ENCODE data around the gene SCAP.
A peak's percentile ranks its signal among the peaks of the same experiment; 100 is the strongest.
"Not testable (repeated sequence)": the region's sequence is repeated elsewhere in the genome, so short reads cannot be mapped to it uniquely, and the experiment has no call there.

Gene SCAP

GRCh38 chr3:47479826-47480160 is 4.1 kb upstream of the SCAP start:
- H3K4me3 ChIP-seq (ENCODE audit: low read depth, low read length) = no peak overlapping the region
- no peak for DNase-seq (ENCODE audit: low read depth)
- TF ChIP-seq CTCF (conservative IDR thresholded peaks at IDR 0.05; ENCODE audit: low read depth, low read length) = no peak

DNA sequence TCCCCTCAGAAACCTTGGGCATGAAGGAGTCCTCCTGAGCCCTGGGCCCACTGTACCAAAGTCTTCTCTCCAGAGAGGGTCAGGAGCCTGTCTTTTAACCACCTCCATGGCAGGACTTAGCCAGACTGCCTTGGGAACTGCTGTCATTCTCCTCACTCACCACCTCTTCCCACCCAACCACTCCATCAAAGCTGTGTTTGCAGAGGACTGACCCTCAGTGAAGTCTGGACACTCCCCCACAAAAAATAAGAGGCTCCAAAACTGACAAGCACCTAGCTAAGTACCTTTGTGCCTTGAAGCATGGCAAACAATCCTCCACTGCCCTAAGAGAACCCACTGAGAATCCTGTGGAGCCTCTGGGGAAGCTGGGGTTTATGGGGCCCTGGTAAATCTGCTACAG is 2.3 kb upstream of the SCAP start:
- no peak for DNase-seq (ENCODE audit: low read depth)
- TF ChIP-seq CTCF (conservative IDR thresholded peaks at IDR 0.05; ENCODE audit: low read depth, low read length) = no peak
- H3K4me3 ChIP-seq (ENCODE audit: low read depth, low read length) = no peak overlapping the region

DNA sequence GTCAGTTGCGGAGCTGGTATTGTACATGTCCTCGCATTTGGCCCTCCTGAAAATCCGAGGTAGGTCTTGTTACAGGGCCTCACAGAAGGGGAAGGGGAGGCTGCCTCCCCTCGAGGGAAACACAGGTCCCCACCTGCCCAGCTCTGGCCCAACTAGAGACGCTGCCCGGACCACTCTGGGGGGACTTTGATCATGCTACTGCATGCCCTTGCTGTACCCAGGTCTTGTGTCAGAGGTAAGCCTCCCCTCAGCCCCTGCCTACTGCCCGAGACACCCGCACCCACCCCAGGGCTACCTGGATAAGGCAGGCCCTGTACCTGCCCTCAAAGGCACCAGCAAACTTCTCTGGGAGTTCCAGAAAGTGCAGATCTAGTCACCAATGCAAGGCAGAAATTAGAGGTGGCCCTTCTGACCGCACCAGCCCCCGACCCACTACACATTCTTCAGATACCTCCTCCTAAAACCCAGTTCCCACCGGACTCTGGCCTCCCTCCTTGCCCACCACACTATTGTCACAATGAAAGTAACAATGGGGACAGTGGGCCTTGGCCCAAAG is 981 bp upstream of the SCAP start:
- no peak for TF ChIP-seq CTCF (conservative IDR thresholded peaks at IDR 0.05; ENCODE audit: low read depth, low read length)
- DNase-seq (ENCODE audit: low read depth) = no peak
- H3K4me3 ChIP-seq (ENCODE audit: low read depth, low read length) = no peak overlapping the region

- H3K4me3 ChIP-seq (ENCODE audit: low read depth, low read length) = peak overlapping the region; percentile 84
- DNase-seq (ENCODE audit: low read depth) = no peak
- TF ChIP-seq CTCF (conservative IDR thresholded peaks at IDR 0.05; ENCODE audit: low read depth, low read length) = no peak
Observed at GRCh38 chr3:47476330-47476626, 537 bp upstream of the SCAP start.

GRCh38 chr3:47475029-47475569 is 642 bp downstream of the SCAP start:
- peak overlapping the region; percentile 84 for H3K4me3 ChIP-seq (ENCODE audit: low read depth, low read length)
- peak; percentile 36 for DNase-seq (ENCODE audit: low read depth)
- TF ChIP-seq CTCF (conservative IDR thresholded peaks at IDR 0.05; ENCODE audit: low read depth, low read length) = no peak

- no peak for TF ChIP-seq CTCF (conservative IDR thresholded peaks at IDR 0.05; ENCODE audit: low read depth, low read length)
- no peak overlapping the region for H3K4me3 ChIP-seq (ENCODE audit: low read depth, low read length)
- no peak for DNase-seq (ENCODE audit: low read depth)
Observed at GRCh38 chr3:47473391-47473790, 2.4 kb downstream of the SCAP start.

GRCh38 chr3:47469616-47470015 is 6.1 kb downstream of the SCAP start:
- TF ChIP-seq CTCF (conservative IDR thresholded peaks at IDR 0.05; ENCODE audit: low read depth, low read length) = no peak
- no peak overlapping the region for H3K4me3 ChIP-seq (ENCODE audit: low read depth, low read length)
- DNase-seq (ENCODE audit: low read depth) = peak; percentile 18

- not testable (repeated sequence) for DNase-seq (ENCODE audit: low read depth); H3K4me3 ChIP-seq (ENCODE audit: low read depth, low read length)
Observed at GRCh38 chr3:47468315-47468714, 7.4 kb downstream of the SCAP start.
